Measurements from ENCODE around the gene NTRK3. TPM values are rescaled to one million over a fixed set of nuclear protein-coding genes. Genes with fewer than 3 reads are reported as not detected.

NTRK3 gene
- total and polyA plus RNA-seq, 3 donors from 2014 or later: 10.7 to 40.6 (median 24.6) TPM

DNA sequence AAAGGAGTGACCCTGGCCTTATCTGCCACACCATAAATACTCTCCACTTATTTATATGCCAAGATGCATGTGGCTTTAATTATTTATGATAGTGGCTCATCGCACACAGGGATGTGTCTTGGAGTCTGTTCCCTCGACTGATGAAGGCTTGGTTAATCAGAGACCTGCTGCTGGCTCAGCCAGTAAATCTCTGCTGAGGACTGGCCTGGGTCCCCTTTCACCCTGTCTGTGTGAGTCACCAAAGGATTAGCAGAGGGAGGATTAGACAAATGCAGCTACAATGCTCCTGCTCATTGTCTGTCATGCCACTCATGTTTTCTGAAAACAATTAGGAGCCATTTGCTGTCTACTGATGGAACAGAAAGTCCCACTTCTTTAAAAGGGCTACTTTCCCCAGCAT, 226.8 kb downstream of the NTRK3 start:
- no peak for DNase-seq
- intact Hi-C loops (cut with DNase I; ENCODE audit: low total_unique reads): no loop called here
- H3K27me3 ChIP-seq: no peaks in the 10 kb centered on the region
- no peak overlapping the region for H3K27ac ChIP-seq
- H3K36me3 ChIP-seq (ENCODE audit: low read depth, missing control alignments): no peaks in the 10 kb centered on the region
- no peak overlapping the region for H3K4me3 ChIP-seq
- TF ChIP-seq, protein P1, sequence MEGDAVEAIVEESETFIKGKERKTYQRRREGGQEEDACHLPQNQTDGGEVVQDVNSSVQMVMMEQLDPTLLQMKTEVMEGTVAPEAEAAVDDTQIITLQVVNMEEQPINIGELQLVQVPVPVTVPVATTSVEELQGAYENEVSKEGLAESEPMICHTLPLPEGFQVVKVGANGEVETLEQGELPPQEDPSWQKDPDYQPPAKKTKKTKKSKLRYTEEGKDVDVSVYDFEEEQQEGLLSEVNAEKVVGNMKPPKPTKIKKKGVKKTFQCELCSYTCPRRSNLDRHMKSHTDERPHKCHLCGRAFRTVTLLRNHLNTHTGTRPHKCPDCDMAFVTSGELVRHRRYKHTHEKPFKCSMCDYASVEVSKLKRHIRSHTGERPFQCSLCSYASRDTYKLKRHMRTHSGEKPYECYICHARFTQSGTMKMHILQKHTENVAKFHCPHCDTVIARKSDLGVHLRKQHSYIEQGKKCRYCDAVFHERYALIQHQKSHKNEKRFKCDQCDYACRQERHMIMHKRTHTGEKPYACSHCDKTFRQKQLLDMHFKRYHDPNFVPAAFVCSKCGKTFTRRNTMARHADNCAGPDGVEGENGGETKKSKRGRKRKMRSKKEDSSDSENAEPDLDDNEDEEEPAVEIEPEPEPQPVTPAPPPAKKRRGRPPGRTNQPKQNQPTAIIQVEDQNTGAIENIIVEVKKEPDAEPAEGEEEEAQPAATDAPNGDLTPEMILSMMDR (IDR thresholded peaks at IDR 0.05): no peak
- TF ChIP-seq POLR2A (IDR thresholded peaks at IDR 0.05): no peak
- no peaks in the 10 kb centered on the region for H3K9me3 ChIP-seq
- 77 to 83% methylated on average over 2 of the region's 2 CpGs for WGBS, 2 donors
- H3K4me1 ChIP-seq: no peaks in the 10 kb centered on the region

DNA sequence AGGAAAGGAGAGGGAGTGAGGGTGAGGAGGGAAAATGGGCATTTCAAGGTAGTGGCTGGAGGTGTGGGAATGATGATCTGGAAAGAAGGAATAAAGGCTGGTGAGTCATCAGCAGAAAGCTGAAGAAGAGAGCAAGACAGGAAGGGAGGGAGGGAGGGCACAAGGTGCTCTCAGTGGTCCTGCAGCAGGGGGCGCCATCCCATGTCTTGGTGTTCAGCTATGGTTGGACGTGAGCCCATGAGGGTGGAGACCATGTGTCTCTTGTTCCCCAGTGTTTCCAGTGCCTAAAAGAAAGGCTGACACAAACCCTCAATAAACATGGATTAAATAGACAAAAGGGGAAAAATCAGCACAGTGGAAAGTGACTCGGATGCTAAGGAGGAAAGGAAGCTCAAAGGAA, 228.5 kb downstream of the NTRK3 start:
- 79 to 88% methylated on average over 3 of the region's 3 CpGs for WGBS, 2 donors
- TF ChIP-seq POLR2A (IDR thresholded peaks at IDR 0.05): no peak
- TF ChIP-seq, protein P1 (IDR thresholded peaks at IDR 0.05): no peak
- no peaks in the 10 kb centered on the region for H3K9me3 ChIP-seq
- H3K36me3 ChIP-seq (ENCODE audit: low read depth, missing control alignments): no peaks in the 10 kb centered on the region
- H3K4me1 ChIP-seq: no peaks in the 10 kb centered on the region
- no peak overlapping the region for H3K27ac ChIP-seq
- DNase-seq: no peak
- no peak overlapping the region for H3K4me3 ChIP-seq
- intact Hi-C loops (cut with DNase I; ENCODE audit: low total_unique reads): no loop called here
- H3K27me3 ChIP-seq: no peaks in the 10 kb centered on the region

DNA sequence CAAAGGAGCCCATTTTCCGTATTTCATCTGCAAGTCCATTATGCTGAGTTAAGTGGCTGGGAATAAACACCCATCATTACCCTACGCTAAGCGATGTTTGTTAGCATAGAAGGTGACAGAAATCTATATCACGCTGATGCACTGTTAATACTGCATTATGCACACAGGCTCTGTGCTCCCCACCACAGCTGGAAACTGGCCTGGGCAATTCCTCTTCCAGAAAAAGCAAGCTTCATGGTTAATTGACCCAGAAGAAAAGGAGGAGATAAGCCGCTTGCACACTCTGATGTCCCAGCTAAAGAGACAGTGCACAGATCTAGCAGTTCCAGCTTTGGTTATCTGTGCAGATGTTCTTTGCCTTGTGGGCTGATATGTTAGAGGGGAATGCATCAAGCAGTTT, 232.6 kb downstream of the NTRK3 start:
- Histone ChIP-seq H3K9me3 (no peaks in the 10 kb centered on the region), H3K4me3 (no peak overlapping the region), H3K36me3 (ENCODE audit: low read depth, missing control alignments) (no peaks in the 10 kb centered on the region), H3K27ac (no peak overlapping the region), H3K27me3 (no peaks in the 10 kb centered on the region), H3K4me1 (no peaks in the 10 kb centered on the region)
- intact Hi-C loops (cut with DNase I; ENCODE audit: low total_unique reads): no loop called here
- WGBS, 2 donors: 75 to 76% methylated on average over 5 of the region's 5 CpGs
- TF ChIP-seq, protein P1 (IDR thresholded peaks at IDR 0.05): no peak
- TF ChIP-seq POLR2A (IDR thresholded peaks at IDR 0.05): no peak
- no peak for DNase-seq

- no peak overlapping the region for H3K4me3 ChIP-seq
- H3K27me3 ChIP-seq: no peaks in the 10 kb centered on the region
- H3K27ac ChIP-seq: no peak overlapping the region
- no peak for TF ChIP-seq POLR2A (IDR thresholded peaks at IDR 0.05)
- TF ChIP-seq, protein P1 (IDR thresholded peaks at IDR 0.05): no peak
- no peak for DNase-seq
- H3K4me1 ChIP-seq: no peaks in the 10 kb centered on the region
- H3K36me3 ChIP-seq (ENCODE audit: low read depth, missing control alignments): no peaks in the 10 kb centered on the region
- intact Hi-C loops (cut with DNase I; ENCODE audit: low total_unique reads): no loop called here
- H3K9me3 ChIP-seq: no peaks in the 10 kb centered on the region
- 87 to 92% methylated on average over 2 of the region's 2 CpGs for WGBS, 2 donors
Observed at GRCh38 chr15:88022716-88023115, 233.8 kb downstream of the NTRK3 start.

DNA sequence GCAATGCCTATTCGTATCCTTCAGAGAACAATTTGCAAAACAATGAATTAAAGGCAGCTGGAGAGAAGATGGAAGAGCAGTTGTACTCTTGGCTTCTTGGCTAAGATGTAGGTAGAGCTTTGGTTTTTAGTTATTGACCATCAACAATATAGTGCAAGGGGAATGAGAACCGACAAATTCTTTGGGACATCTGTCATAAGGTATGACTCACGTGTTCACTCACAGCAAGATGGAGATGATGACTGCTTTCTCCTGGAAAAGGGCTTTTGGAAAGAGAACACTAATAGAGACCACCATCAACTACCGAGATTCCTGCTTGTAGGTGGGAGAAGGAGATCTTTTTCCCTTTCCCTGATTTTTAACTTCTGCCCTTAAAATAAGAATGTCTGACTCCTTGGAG, 234.9 kb downstream of the NTRK3 start:
- TF ChIP-seq POLR2A (IDR thresholded peaks at IDR 0.05): no peak
- TF ChIP-seq, protein P1 (IDR thresholded peaks at IDR 0.05): no peak
- intact Hi-C loops (cut with DNase I; ENCODE audit: low total_unique reads): no loop called here
- Histone ChIP-seq H3K4me3 (no peak overlapping the region), H3K4me1 (no peaks in the 10 kb centered on the region), H3K27ac (no peak overlapping the region), H3K9me3 (no peaks in the 10 kb centered on the region), H3K36me3 (ENCODE audit: low read depth, missing control alignments) (no peaks in the 10 kb centered on the region), H3K27me3 (no peaks in the 10 kb centered on the region)
- no peak for DNase-seq
- WGBS, 2 donors: 88% methylated on average over 4 of the region's 4 CpGs

Measured in testis (tissue), 3 donors.